ENCODE results near the gene ALX4.
A peak's percentile ranks its signal among the peaks of the same experiment; 100 is the strongest.

Gene ALX4

DNA sequence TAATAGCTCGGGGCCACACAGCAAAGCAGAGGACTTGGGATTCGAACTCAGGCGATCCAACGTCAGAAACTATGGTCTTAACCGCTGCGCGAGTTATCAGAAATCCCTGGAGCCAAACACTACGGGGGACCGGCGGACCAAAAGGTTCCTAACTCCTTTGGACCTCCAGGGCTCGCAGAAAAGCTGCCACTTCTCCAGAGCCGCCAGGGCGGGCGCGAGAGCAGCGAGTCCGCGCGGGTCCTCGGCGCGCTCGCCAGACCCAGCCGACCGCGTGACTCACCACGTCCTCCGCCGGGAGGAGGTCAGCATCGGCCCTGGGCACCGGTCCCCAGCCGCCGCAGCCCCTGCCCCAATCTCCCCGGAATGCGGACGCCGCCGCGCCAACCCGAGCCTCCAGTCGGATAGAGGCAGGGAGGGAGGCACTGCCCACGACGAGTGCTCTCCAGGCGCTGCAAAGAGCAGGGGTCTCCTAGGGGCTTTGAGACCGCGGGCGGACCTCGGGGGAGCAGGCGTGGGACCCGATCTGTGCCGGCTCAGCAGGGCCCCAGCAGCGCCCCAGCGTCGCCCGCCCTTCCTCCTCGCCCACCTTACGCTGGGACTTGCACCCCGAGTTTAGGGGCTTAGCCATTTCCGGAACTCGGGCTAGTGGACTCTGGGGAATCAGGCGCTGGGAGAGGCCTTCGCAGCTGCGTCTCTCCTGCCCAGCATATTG is 6.2 kb upstream of the ALX4 start:
- DNase-seq, result no peak

- DNase-seq, result no peak
These were observed 4.8 kb upstream of the ALX4 start for GRCh38 chr11:44314733-44315132.

DNA sequence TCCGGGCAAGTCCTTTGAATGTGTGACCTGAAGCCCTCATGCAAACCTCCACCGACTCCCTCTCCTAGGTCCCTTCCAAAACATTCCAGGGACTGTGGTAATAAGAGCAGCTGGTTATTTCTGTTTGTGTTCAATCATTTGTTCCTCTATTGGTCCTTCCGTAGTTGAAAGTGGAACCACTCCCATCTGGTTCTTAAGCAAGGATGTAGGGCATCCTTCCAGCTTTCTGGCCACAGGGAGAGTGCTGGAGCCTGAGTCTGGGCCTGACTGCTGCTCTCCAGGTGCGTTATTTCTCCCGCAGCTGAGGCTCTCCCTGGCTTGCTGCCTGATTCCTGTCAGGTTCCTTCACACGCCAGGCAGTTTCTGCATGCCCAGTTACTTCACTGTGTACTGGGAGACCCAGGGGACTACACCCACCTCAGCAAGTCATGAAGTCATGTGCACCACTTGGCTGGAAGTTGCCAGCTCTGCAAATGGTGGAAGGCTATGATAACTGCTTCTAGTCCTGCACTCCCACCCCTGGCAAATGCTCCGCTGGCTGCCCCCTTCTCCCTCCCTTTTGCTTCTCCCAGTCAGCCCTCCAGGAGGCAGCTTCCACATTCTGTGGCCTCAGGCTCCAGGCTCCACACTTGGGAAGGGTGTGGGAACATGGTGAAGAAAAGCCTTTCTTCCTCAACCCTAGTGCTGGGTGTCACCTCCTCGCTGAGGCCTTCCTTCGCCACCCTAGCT is 4.0 kb upstream of the ALX4 start:
- DNase-seq, result no peak

GRCh38 chr11:44312876-44313275 is 2.9 kb upstream of the ALX4 start:
- DNase-seq, result no peak

DNA sequence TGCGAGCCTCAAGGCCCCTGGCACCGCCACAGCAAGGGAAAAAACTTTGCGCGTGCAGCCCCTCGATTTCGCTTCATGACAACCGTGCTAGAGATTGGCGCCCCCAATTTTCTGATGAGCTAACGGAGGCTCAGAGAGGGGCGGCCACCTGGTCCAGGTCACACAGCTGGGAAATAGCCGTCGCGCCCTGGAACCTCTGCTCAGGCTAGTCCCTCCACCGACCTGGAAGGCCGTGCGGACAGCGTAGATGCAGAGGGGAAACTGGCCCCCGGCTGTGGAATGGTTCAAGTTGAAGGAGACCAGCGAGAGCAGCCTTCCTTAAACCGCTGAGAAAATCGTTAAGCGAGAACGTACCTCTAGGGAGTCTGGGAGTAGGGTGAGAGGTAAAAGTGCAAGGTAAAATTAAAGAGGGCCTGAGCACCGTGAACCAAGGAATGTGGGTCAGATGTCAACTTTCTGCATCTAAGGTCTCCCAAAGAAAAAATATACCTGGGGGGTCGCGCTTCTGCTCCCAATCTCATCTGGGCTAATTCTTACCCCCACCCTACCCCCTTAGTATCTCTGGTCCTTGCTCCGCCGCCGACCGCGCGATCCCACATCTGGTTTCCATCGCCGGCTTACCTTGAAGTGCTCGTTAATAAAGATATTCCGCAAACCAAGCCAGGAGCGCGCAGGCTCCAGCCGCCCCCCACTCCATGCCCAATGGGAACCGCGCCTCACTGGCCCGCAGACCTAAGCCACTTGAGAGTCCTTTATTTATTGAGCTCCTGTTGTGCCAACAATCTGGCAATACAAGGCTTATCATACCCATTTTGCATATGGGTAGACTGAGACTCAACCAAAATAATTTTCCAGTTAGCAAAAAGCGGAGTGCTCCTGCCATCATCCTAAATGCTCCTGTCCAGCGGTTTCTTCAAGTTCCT is 1.7 kb upstream of the ALX4 start:
- DNase-seq, result no peak

DNA sequence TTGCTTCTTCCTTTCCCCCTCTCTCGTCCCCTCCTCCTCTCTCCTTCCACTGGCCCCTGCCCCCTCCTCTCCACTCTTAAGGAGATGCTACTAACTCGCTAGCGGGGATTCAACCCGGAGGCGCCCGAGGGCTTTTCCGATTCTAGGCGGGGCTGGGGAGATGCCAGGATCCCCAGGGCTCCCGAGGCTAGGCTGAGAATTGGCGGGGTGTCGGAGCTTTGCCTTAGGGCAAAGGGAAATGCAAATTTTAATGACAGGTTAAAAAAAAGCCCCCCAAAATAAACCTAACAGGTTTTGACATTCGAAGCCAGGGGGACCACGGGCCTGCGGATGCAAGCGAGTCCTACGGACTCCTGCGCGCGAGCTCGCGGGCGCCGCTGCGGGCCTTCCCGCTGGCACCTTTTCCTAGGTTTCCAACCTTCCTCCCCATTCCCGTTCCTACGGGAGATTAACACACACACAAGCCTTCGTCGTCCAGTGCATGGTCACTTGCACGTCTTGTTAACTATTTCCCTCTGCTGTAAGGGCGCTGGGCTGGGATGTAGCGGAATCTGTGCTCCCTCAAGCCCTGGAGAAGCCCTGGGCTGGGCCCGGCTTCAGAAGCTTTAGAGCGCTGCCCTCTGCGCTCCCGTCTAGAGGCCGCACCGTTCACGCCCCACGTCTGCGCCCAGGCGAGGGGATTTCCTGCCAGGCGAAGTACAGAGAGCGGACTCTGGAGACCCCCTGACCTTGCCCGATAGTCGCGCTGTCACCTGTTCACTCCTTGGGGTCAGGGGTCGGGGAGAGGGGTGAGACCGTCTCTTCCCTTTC is 729 bp upstream of the ALX4 start:
- no peak for DNase-seq

DNA sequence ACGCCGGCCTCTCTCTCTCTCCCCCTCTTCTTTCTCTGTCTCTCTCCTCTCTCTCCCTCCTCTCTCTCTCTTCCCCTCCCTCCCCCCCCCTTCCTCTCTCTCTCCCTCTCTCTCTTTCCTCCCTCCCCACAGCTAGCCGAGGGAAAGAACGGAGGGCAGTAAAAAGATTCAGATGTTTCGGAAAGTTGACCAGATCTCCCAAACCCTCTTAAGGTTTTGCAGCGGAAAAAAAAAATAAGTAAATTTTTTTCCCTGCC is 195 bp upstream of the ALX4 start:
- DNase-seq, result no peak

GRCh38 chr11:44308923-44309477 is 939 bp downstream of the ALX4 start:
- no peak for DNase-seq

- DNase-seq, result no peak
These were observed 1.6 kb downstream of the ALX4 start for GRCh38 chr11:44308256-44308922.

- no peak for DNase-seq
These were observed 2.4 kb downstream of the ALX4 start for GRCh38 chr11:44307340-44308099.

DNA sequence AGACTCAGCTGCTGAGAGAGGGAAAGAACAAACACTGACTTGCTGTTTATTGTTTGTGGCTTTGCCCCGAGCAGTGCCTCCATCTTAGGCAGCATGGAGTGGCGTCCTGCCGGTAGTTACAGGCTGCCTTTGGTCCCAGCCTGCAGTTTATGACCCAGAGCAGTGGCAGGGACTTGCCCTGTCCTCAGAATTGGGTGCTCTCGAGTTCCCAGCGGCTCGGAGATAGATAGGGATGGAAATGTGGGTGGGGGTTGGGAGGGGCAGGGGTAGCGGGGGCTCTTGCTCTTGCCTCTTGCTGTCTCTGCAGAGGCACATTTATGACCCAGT is 3.1 kb downstream of the ALX4 start:
- DNase-seq, result no peak

DNA sequence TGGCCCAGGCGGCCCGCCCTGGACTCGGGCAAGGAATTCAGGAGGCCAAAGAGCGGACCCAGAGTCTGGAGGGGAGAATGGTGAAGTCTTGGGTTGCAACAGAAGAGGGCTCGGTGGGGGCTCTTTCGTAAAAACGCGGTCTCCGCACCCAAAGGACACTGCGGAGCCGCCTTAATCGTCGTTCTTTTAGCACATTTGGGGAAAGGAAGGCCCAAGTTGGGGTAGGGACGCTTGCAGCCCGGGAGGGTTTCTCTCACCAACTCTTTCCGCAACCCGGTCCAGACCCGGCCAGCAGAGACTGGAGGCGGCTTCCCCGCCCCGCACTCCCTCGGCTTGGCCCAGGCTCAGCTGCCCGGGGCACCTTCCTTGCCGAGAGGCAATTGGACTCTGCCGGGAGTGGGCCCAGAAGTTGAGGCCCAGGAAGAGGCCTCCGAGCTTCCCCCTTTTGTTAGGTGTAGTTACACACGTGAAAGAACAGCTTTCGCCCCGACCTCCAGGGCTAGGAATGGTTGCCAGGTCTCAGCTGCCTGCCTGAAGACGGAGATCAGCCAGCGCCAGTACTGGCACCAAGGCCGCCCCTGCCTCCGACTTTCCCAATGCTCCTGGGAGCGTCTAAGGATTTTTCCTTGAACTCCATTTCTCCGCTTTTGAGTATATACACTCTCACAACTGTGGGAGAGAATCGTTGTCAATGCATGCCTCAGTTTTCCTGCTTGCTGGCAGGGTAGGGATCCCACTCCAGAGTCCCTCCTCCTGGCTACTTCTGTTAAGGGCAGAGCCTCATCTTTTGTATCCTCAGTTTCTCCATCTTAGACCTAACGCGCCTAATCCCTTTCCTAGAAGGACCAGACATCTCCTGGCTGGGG is 3.7 kb downstream of the ALX4 start:
- DNase-seq, result no peak

DNA sequence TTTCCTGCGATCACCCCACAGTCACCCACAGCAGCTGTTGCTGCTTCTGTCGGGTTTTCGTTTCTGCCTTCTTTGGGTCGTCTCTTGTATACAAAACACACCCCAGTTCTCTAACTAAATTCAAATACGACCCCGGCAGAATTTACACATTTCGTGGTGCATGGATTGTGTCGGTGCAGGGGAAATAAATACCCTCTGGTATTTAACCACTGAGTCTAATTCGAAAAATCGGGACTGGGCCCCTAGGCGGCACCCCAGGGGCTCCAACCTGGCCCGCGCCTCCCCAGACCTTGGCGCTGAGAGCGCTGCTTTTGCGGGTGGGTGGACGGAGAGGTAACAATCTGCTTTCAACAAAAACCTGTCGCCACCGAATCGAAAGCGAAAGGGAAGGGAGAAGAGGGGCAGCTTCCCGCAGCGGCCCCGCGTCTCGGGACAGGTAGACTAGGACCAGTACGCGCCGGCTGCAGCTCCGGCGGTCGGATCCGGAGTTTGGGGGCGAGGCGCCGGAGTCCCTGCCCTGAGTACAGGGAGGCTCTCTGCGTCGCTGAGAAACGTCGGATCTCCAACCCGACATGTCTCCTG is 4.4 kb downstream of the ALX4 start:
- peak; percentile 20 for DNase-seq

- DNase-seq, result no peak
These were observed 4.9 kb downstream of the ALX4 start for GRCh38 chr11:44305026-44305469.

DNA sequence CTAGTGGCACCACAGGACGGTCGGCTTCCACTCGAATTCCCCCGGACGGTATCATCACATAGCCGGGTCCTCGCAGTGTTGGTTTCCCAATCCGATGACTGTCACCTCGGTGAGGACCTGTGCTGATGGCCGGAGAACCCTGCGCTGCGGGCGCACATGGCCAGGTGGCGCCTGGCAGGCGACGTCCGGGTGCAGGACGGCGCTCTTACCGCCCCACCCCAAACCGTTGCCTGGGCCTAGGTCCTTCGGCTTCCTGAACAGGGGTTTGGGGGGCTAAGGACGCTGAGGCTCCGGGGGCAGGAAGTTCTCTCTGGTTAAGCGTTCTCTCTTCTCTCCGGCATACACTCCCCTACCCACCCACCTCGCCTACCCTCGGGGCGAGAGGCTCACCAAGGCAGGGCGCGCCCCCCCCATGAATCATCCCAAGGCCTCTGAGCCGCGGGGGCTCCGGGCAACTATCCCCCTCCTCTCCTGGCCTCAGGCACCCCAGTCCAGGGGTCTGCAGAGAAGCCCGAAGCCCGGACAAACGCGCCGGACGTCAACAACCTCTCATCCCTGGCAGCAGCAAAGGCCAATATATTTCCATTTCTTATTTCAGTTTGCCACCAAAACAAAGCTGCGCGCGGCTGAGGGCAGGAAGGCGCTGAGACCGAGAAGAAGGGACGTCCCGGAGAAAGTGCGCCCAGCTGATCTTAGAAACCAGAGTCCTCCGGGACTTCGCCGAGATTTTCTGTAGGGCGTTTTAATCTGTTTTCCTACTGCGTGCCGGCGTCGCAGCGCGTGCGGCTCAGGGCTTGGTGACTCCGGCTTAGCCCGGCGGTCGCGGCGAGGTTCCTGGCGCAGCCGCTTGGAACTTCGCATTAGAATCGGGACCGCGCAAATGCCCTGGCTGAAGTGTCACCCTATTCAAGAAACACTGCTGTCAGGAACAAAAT is 5.6 kb downstream of the ALX4 start:
- DNase-seq, result no peak

DNA sequence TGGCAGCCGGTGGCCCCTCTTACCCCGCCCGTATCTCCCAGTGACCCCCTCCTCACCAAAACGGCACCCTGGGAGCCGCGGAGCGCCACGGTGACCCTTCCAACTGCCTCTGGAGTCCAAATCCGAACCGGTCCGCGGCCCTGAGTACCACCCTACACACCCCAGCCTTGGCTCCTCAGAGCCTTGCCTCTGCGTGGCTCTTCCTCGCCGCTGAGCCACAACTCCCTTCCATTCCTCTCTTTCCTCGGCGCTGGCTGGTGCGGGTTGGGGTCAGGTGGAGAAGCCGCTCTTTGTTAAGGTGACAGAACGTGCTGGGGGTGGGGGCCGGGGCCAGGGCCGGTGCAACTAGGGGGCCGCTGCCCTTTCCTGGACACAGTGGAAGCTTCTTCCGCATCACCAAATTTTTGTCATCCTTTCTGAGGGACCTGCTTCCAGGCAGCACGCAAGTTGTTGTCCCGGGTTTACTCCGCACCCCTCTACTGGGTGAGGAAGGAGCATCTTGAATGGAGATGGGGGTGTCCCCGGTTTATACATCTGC is 6.5 kb downstream of the ALX4 start:
- no peak for DNase-seq

DNA sequence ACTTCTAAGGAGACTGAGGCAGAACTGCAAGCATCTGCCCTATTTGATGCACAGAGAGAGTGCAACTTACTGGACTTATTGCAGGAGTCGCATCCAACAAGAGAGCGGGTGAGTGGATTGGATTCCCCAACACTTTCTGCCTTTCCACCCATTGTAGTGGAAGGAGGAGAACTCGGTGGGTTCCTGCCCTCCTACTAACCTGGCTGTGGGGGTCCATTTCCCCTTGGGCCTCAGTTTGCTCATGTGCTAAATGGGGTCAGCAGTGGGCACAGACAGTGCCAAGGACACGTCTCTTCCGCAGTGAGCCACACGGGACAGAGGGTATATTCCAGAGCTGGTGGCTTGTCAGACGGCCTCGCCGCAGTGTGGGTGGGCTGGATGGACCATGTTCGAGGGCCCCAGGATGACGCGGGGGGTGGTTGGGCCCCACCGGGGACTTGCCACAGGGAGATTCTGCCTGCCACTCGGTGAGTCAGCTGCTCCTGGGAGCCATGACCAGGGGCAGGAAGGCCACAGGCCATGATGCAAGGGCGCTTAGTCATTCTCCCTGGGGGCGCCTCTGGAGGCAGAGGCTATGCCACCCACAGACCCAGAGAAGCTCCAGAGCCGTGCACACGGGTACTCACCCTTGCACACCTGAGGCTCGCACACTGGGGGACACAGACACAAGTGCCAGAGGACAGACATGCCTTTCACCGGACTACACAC is 8.2 kb downstream of the ALX4 start:
- no peak for DNase-seq

Data from activated naive CD4-positive, alpha-beta T cell treated with anti-CD3 and anti-CD28 coated beads, Interleukin-2, amount 50 U/mL, for 16 hours (primary cell).